ENCODE results near the gene SLC40A1.

SLC40A1 gene

GRCh38 chr2:189556526-189556925 lies 24.1 kb downstream of the SLC40A1 start:
- no peaks in the 10 kb centered on the region for H3K79me2 ChIP-seq (ENCODE audit: control insufficient read depth, low read length)
- no peaks in the 10 kb centered on the region for H3K9me2 ChIP-seq (replicated peaks; ENCODE audit: control insufficient read depth, low read length)
- no peak overlapping the region for H3K4me2 ChIP-seq (ENCODE audit: low read length)
- H3K4me3 ChIP-seq (ENCODE audit: low read length), result no peak overlapping the region
- H4K20me1 ChIP-seq (ENCODE audit: control insufficient read depth, insufficient read depth, low read depth, low read length), result no peaks in the 10 kb centered on the region
- no peaks in the 10 kb centered on the region for H3K9me3 ChIP-seq (ENCODE audit: control insufficient read depth, insufficient read depth, low read length)
- H3K27me3 ChIP-seq (ENCODE audit: control insufficient read depth, low read length), result no peaks in the 10 kb centered on the region
- H3K4me1 ChIP-seq (ENCODE audit: control insufficient read depth, low read length), result peaks cover 8% of the 10 kb centered on the region
- no peak overlapping the region for H3K27ac ChIP-seq (ENCODE audit: low read depth, low read length)
- H3K36me3 ChIP-seq (ENCODE audit: control insufficient read depth, low read length), result no peaks in the 10 kb centered on the region
- no peaks in the 10 kb centered on the region for H3F3A ChIP-seq (ENCODE audit: control insufficient read depth, insufficient read depth)
- no peak for TF ChIP-seq EZH2phosphoT487 (IDR thresholded peaks at IDR 0.05; ENCODE audit: borderline replicate concordance, low read length)
- TF ChIP-seq CTCF (IDR thresholded peaks at IDR 0.05; ENCODE audit: low read depth, low read length, poor library complexity, severe bottlenecking), result no peak

- H3K4me2 ChIP-seq (ENCODE audit: low read length), result no peak overlapping the region
- no peaks in the 10 kb centered on the region for H3K79me2 ChIP-seq (ENCODE audit: control insufficient read depth, low read length)
- peaks cover 8% of the 10 kb centered on the region for H3K4me1 ChIP-seq (ENCODE audit: control insufficient read depth, low read length)
- H3K27me3 ChIP-seq (ENCODE audit: control insufficient read depth, low read length), result no peaks in the 10 kb centered on the region
- no peak overlapping the region for H3K4me3 ChIP-seq (ENCODE audit: low read length)
- H4K20me1 ChIP-seq (ENCODE audit: control insufficient read depth, insufficient read depth, low read depth, low read length), result no peaks in the 10 kb centered on the region
- H3K27ac ChIP-seq (ENCODE audit: low read depth, low read length), result no peak overlapping the region
- no peaks in the 10 kb centered on the region for H3K9me3 ChIP-seq (ENCODE audit: control insufficient read depth, insufficient read depth, low read length)
- H3K36me3 ChIP-seq (ENCODE audit: control insufficient read depth, low read length), result no peaks in the 10 kb centered on the region
- TF ChIP-seq EZH2phosphoT487 (IDR thresholded peaks at IDR 0.05; ENCODE audit: borderline replicate concordance, low read length), result no peak
- no peak for TF ChIP-seq CTCF (IDR thresholded peaks at IDR 0.05; ENCODE audit: low read depth, low read length, poor library complexity, severe bottlenecking)
- no peaks in the 10 kb centered on the region for H3K9me2 ChIP-seq (replicated peaks; ENCODE audit: control insufficient read depth, low read length)
- H3F3A ChIP-seq (ENCODE audit: control insufficient read depth, insufficient read depth), result no peaks in the 10 kb centered on the region
Observed at GRCh38 chr2:189555232-189555631, 25.4 kb downstream of the SLC40A1 start.

- H3K4me1 ChIP-seq (ENCODE audit: control insufficient read depth, low read length), result no peaks in the 10 kb centered on the region
- H3K9me2 ChIP-seq (replicated peaks; ENCODE audit: control insufficient read depth, low read length), result no peaks in the 10 kb centered on the region
- no peaks in the 10 kb centered on the region for H3K36me3 ChIP-seq (ENCODE audit: control insufficient read depth, low read length)
- H4K20me1 ChIP-seq (ENCODE audit: control insufficient read depth, insufficient read depth, low read depth, low read length), result no peaks in the 10 kb centered on the region
- no peaks in the 10 kb centered on the region for H3K27me3 ChIP-seq (ENCODE audit: control insufficient read depth, low read length)
- no peak overlapping the region for H3K4me3 ChIP-seq (ENCODE audit: low read length)
- TF ChIP-seq CTCF (IDR thresholded peaks at IDR 0.05; ENCODE audit: low read depth, low read length, poor library complexity, severe bottlenecking) (no peak), EZH2phosphoT487 (IDR thresholded peaks at IDR 0.05; ENCODE audit: borderline replicate concordance, low read length) (no peak)
- H3K4me2 ChIP-seq (ENCODE audit: low read length), result no peak overlapping the region
- no peaks in the 10 kb centered on the region for H3F3A ChIP-seq (ENCODE audit: control insufficient read depth, insufficient read depth)
- no peaks in the 10 kb centered on the region for H3K79me2 ChIP-seq (ENCODE audit: control insufficient read depth, low read length)
- no peak overlapping the region for H3K27ac ChIP-seq (ENCODE audit: low read depth, low read length)
- H3K9me3 ChIP-seq (ENCODE audit: control insufficient read depth, insufficient read depth, low read length), result no peaks in the 10 kb centered on the region
Observed at GRCh38 chr2:189553504-189554088, 27.0 kb downstream of the SLC40A1 start.

Data from DOHH2 (cell line).